HG03095 (cell line): ENCODE measurements around the gene SIGLEC6.

ENCODE experiments used
- ATAC-seq: cut with Tn5 transposase; IDR thresholded peaks from one replicate; pipeline ENCODE4 v1.9.1; 2021; ENCODE audit warnings: moderate library complexity; ENCODE audit not compliant: unreplicated experiment

The SIGLEC6 gene

DNA sequence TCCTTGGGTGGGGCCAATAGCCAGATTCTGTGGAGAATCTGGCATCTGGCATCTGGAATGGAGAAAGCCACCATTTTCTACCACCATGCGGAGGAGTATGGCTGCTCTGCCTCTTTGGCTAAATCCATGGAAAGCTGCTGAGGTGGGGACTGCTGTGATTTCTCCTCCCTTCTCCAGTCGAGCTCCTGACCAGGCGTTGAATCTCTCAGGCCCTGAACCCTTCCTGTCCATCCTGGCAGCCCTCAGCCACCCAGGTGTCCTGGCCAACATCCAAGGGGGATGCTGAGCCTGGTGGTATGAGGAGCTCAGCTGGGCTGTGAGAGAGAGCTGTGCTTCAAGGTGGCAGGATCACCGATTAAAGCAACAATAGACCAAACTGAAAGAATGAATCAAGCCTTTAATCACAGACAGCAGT lies 17.4 kb upstream of the SIGLEC6 start:
- no peak for ATAC-seq

DNA sequence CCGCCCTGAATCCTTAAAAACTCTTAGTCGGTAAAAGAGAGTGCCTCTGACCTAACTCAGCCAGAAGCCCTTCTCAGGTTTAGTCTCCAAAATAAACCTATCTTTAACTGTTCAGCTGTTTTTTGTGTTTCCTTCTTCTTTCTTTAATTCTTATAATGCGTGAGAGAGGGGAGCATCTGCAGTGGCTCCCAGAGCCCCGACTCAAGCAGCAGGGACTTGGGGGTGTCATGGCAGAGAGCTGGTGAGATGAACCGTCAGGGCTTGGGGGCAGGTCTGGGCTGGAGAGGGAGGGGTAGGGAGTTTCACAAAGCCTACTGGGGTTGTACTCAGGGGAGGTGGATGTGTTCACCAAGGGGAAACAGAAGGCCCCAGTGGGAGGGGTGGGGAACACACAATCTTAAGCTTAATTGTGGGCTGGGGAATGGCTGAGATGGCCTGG lies 16.8 kb upstream of the SIGLEC6 start:
- ATAC-seq, result no peak

DNA sequence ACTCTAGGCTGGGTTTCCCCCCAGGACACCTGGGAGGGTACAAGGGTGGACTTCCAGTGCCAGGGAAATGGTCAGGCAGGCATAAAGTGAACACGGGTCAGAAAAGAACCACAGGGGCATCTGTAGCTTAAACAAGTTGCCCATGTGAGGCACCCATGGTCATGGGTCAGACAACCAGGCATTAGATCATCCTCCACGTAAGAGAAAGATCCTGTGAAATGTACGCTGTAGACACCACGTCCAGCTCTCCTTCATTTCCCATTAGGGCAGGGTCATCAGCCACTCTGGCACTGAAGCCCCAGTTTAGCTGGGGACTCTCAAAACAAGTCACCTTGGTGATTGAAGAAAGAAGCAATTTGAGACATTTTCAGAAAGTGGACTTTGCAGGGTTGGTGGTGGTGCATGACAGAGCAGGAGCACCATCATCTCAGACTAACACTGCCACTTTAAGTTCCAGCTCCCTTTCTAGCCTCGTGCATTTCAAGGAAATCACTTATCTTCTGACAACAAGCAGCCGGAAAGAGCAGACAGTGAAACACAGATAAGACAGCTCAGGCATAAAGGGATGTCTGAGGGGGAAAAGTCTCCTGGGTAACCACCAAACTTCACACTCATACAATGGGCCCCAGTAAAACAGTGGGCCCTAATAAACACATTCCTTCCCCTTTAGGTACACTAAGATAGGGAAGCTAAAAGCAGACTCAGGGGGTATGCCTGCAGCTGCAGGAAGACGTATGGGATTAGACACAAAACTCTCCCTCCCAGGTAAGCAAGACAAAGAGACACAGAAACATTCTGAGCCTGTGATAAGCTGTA lies 16.1 kb upstream of the SIGLEC6 start:
- ATAC-seq, result no peak

- ATAC-seq, result no peak
Observed at GRCh38 chr19:51546650-51547396, 15.4 kb upstream of the SIGLEC6 start.

GRCh38 chr19:51546107-51546649 lies 14.7 kb upstream of the SIGLEC6 start:
- ATAC-seq, result no peak

DNA sequence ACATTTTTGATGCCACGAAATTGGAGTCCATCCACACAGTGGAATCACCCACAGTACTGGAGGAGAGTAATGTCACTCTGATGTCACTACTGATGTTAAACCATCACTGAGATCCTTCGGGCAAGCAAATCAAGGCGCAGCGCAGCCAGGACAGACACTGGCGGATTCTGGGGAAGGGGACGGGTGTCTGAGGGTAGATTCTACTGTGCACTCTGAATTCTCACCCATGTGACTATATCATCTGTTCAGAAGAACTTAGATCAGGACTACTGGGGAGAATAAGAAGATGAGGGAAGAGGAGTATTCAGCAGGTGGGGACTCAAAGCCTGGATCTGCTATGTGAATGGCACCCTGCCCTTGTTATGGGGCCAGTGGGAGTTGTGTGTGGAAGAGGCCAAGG lies 12.6 kb upstream of the SIGLEC6 start:
- ATAC-seq, result no peak

GRCh38 chr19:51542699-51543098 lies 11.2 kb upstream of the SIGLEC6 start:
- no peak for ATAC-seq

DNA sequence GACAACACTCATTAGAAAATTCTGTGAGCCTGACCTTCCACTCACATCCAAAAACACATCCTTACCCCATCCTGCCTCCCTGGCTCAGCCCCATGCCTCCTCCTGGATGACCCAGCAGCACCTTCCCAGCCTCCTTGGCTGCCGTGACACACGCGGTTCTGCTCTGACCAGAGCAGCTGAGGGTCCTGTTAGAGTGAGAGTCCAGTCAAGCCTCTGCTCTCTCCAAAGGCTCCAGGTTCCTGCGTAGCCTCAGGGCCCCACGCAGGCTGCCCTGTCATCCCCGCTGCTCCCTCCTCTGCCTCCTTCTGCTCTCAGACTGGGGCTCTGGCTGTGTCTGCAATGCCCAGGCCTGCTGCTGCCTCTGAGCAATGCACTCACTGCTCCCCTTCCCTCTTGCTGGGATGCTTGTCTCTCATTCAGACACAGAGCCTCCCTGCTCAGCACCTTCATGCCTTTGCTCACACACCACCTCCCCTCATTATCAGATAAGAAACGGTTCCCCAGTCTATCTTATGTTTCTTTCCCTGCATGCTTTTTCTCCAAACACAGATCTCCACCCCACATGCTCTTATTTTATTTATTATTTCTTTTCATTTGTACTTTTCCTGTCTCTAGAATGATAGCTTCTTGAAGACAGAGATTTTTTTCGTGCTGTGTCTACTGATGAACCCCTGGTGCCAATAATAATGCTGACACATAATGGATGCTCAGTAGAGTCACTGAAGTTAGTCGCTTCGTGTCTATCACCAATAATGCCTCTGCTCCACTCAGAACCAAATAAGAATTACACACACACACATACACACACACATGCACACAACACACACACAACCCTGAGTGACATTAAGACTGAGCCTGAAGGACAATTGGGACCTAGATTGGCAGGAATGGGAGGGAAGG lies 10.2 kb upstream of the SIGLEC6 start:
- ATAC-seq, result no peak

DNA sequence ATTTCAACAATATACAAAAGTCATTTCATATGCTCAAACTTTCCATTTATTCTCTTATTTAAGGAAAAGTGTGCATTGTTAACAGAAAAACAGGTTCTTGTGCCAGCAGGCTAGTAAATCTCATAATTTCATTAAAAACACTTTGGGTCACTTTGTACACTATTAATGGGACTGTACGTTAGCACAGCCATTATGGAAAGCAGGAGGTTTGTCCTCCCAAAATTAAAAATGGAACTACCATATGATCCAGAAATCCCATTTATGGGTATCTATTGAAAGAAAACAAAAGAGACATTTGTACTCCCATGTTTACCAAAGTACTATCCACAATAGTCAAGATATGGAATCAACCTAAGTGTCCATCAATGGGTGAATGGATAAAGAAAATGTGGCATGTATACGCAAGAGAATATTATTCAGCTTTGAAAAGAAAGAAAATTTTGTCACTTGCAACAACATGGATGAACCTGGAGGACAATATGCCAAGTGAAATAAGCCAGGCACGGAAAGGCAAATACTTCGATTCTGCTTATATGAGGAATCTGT lies 8.4 kb upstream of the SIGLEC6 start:
- ATAC-seq, result no peak

DNA sequence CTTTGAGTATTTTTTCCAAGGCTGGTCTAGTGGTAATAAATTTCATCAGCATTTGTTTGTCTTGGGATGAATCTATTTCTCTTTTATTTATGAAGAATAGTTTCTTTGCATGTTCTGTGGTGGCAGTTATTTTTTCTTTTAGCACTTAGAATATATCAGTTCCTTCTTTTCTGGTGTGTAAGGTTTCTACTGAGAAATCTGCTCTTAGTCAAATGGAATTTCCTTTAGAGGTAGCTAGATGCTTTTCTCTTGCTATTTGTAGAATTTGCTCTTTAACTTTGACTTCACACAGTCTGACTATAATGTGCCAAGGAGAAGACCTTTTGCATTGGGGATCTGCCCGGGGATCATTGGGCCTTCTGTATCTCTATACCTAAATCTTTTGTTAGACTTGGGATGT lies 4.1 kb upstream of the SIGLEC6 start:
- no peak for ATAC-seq

DNA sequence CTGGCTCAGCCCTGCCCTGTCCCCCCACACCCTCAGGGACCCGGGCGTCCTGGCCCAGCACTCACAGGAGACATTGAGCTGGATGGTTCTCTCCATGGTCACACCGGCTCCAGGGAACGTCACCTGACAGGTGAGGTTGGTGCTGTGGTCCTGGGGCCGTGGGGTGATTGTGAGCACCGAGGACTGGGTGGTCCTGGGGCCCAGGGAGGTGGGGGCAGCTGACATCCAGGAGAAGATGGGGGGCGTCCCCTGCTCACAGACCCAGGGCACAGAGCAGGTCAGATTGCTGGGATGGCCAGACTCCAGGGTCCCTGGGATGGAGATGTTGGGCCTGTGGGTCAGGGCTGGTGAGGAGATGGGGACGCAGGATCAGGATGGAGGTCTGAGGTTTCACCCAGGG lies 854 bp downstream of the SIGLEC6 start:
- no peak for ATAC-seq

DNA sequence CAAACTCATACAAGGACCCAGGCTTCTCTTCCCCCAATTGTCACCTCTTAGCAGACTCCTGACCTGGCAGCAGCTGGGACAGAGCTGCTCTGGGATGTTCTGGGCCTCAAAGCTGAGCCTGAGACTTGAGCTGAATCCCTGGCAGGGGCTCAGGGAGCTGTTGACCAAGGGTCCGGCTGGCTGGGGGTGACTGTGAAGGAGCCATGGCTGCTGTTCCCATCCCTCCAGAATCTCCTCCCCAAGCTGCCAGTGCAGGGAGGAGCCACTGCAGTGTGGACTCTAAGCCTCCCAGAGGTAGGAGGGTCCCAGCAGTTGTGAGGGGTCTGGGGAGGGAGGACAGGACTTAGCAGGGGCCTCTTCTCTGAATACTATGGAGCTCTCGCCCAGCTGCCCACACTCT lies 2.2 kb downstream of the SIGLEC6 start:
- no peak for ATAC-seq

GRCh38 chr19:51525651-51526050 lies 5.8 kb downstream of the SIGLEC6 start:
- no peak for ATAC-seq

GRCh38 chr19:51524666-51525264 lies 6.7 kb downstream of the SIGLEC6 start:
- ATAC-seq, result no peak

DNA sequence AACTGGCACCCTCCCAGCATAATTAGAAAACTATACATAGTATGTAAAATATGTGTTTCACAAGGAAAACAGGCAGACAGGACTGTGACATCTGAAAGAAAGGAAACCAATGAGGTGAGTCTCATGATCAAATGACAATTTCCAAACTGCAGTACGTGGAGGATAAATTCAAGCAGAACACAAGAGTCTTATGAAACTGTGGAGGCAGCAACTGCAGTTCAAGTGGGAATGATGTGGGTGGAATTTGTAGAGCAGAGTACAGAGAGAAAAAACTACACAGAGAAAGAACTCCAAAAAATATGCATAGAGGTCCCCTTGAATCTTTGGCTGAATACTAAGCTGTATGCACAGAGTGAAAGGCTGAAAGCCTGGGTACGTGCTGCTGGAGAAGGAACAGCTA lies 9.7 kb downstream of the SIGLEC6 start:
- no peak for ATAC-seq

DNA sequence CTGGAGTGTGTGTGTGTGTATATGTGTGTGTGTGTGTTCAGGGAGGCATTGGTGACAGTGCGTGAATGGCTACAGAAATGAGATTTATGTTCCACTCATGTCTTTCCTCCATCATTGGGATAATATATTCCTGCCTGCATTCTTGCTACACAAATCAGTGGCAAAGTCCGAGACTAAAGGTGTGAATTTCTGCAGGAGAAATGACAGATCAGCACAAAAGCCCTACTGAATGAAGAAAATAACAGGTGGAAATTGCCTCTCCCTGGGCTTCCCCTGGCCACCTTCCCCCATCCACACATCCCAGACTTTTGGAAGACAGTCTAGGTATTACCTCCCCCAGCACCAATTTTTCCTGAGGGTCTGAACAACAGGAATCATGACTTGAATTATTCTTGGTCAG lies 10.1 kb downstream of the SIGLEC6 start:
- no peak for ATAC-seq

- ATAC-seq, result no peak
Observed at GRCh38 chr19:51520728-51521127, 10.7 kb downstream of the SIGLEC6 start.

- ATAC-seq, result no peak
Observed at GRCh38 chr19:51514866-51515481, 16.5 kb downstream of the SIGLEC6 start.

DNA sequence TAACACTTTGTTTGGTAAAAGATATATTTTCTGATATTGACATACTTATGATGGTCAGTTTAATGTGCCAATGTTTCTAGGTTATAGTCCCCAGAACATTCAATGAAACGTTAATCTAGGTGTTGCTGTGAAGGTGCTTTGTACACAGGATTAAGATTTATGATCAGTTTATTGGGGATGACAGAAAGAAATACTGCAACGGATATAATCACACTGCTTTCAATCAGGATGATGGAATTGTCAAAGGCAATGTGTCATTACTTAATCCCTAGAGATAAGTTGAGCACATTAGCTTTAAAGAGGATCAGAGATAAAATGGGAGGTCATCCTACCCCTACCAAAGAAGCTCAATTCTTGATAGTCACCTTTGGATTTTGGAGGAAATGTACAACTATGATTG lies 17.5 kb downstream of the SIGLEC6 start:
- ATAC-seq, result no peak

DNA sequence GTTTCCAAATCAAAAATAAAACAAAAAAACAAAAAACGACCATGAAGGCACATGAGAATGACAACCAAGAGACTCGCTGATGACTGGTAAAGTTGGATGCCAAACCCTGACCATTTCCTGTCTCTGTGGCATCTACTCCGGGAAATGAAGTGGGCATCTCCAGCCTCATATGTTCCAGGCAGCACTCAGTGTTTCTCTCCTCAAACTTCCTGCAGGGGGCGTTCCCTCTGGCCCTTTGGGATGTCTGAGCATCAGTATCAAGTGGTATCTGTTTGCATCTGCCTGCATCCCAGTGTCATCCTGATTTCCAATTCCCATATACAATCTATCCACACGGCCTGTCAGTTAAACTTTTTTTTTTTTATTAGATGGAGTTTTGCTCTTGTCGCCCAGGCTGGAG lies 20.1 kb downstream of the SIGLEC6 start:
- ATAC-seq, result no peak
